Lung (tissue), 12 donors: ENCODE results near the gene SEC24C. TPM values are rescaled to one million over a fixed set of nuclear protein-coding genes. Genes with fewer than 3 reads are reported as not detected.

ENCODE experiments used
- ATAC-seq: fragments of 200-7000 bp; cut with Tn5 transposase; one replicate; pipeline ENCODE4 v1.9.1; 2020; ENCODE audit warnings: moderate number of reproducible peaks; ENCODE audit not compliant: insufficient read depth, low FRiP score
- DNase-seq, 3 donors: peaks; one replicate each; pipeline ENCODE4 v3.0.0-alpha.2; 2013 to 2017
- H3K27ac ChIP-seq, 2 donors: one replicate each; pipeline ENCODE4 v1.5.1; 2013; ENCODE audit warnings: mild to moderate bottlenecking in 2 of 2, moderate library complexity in 2 of 2, control low read depth in 1 of 2, inconsistent platforms in 1 of 2, low read depth in 1 of 2, low read length in 1 of 2
- H3K27me3 ChIP-seq, 3 donors: one replicate each; pipeline ENCODE4 v1.5.1; 2013; ENCODE audit warnings: low read length in 2 of 3; ENCODE audit not compliant: control insufficient read depth in 3 of 3, insufficient read depth in 3 of 3
- H3K36me3 ChIP-seq, 4 donors: one replicate each; pipeline ENCODE4 v1.5.1; 2013; ENCODE audit warnings: low read length in 4 of 4, mild to moderate bottlenecking in 1 of 4, moderate library complexity in 1 of 4; ENCODE audit not compliant: control insufficient read depth in 4 of 4, insufficient read depth in 4 of 4
- H3K4me1 ChIP-seq, 5 donors: one replicate each; pipeline ENCODE4 v1.5.1; 2013; ENCODE audit warnings: low read length in 5 of 5, mild to moderate bottlenecking in 2 of 5, moderate library complexity in 1 of 5; ENCODE audit not compliant: control insufficient read depth in 5 of 5, insufficient read depth in 5 of 5
- H3K4me3 ChIP-seq: one replicate; pipeline ENCODE4 v1.5.1; 2013; ENCODE audit warnings: mild to moderate bottlenecking, control low read depth, moderate library complexity
- H3K9ac ChIP-seq, 2 donors: one replicate each; pipeline ENCODE4 v1.5.1; 2013; ENCODE audit warnings: low read length in 2 of 2, control low read depth in 1 of 2; ENCODE audit not compliant: insufficient read depth in 1 of 2
- H3K9me3 ChIP-seq, 4 donors: one replicate each; pipeline ENCODE4 v1.5.1; 2013; ENCODE audit warnings: low read length in 3 of 4, mild to moderate bottlenecking in 1 of 4, moderate library complexity in 1 of 4; ENCODE audit not compliant: control insufficient read depth in 4 of 4, insufficient read depth in 3 of 4
- WGBS, 2 donors: extraction: QIAGEN DNeasy Blood & Tissue Kit; methylation state at CpG; one replicate each; pipeline ENCODE4 v1.1.7; 2013; 5-methylcytosine and 5-hydroxymethylcytosine counted together
- polyA plus RNA-seq, 2 donors: library from polyadenylated mRNA; stranded (reverse); fragments of 200-250 nt; gene quantifications; one replicate each; pipeline ENCODE4 v1.2.1, GENCODE V29; 2013
- total RNA-seq, 2 donors: library from RNA; depleted of rRNA in 1 of 2; stranded (reverse); fragments of >200 nt in 1 of 2; gene quantifications; one replicate each; pipeline ENCODE4 v1.2.1, GENCODE V29; 2014 to 2021
- TF ChIP-seq, protein P1 (sequence below): IDR thresholded peaks from 2 replicates; pipeline ENCODE4 v1.5.1; 2012; ENCODE audit warnings: mild to moderate bottlenecking; ENCODE audit errors: control extremely low read depth, extremely low read depth
- donor health status: control.
- donor health status: control.
- donor health status: Bipolar disorder and iron deficiency.
- donor health status: healthy.
- donor health status: DM: yes; HTN: yes; CAD: no.

Gene SEC24C
- total and polyA plus RNA-seq, 4 donors = 42.3 to 77.4 (median 57.4) TPM

DNA sequence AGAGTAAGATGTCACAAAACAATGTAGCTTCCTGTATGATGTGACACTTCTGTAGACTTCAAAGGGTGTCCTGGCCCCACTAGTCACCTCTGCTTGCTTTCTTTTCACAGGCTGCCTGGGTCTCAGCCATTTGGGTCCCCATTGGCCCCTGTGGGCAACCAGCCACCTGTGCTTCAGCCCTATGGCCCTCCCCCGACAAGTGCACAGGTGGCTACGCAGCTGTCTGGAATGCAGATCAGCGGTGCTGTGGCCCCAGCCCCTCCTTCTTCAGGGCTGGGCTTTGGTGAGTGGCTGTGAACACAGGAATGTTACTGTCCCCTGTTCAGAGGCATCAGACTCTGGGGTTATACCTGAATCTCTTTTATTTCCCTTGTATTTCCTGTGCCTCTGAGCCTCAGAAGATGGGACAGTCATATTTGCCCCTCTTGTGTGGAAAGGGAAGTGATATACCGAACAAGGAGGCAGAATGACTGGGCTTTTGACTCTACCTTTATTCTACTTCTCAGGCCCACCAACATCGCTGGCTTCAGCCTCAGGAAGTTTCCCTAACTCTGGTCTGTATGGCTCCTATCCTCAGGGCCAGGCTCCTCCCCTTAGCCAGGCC, 15.4 kb downstream of the SEC24C start:
- Histone ChIP-seq H3K36me3 (peaks cover 36 to 45% (median 41%) of the 10 kb centered on the region in 4 donors), H3K27ac (peak overlapping the region in 1 of 2 donors; percentile 89), H3K27me3 (no peaks in the 10 kb centered on the region), H3K4me1 (peaks cover 0 to 12% (median 8%) of the 10 kb centered on the region in 5 donors), H3K9me3 (no peaks in the 10 kb centered on the region), H3K4me3 (no peak overlapping the region), H3K9ac (no peak overlapping the region)
- peak; percentile 37 to 77 (median 75) for DNase-seq
- 63 to 80% methylated on average over 5 of the region's 5 CpGs for WGBS, 2 donors
- TF ChIP-seq, protein P1, sequence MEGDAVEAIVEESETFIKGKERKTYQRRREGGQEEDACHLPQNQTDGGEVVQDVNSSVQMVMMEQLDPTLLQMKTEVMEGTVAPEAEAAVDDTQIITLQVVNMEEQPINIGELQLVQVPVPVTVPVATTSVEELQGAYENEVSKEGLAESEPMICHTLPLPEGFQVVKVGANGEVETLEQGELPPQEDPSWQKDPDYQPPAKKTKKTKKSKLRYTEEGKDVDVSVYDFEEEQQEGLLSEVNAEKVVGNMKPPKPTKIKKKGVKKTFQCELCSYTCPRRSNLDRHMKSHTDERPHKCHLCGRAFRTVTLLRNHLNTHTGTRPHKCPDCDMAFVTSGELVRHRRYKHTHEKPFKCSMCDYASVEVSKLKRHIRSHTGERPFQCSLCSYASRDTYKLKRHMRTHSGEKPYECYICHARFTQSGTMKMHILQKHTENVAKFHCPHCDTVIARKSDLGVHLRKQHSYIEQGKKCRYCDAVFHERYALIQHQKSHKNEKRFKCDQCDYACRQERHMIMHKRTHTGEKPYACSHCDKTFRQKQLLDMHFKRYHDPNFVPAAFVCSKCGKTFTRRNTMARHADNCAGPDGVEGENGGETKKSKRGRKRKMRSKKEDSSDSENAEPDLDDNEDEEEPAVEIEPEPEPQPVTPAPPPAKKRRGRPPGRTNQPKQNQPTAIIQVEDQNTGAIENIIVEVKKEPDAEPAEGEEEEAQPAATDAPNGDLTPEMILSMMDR = no peak
- ATAC-seq = peak; percentile 85

DNA sequence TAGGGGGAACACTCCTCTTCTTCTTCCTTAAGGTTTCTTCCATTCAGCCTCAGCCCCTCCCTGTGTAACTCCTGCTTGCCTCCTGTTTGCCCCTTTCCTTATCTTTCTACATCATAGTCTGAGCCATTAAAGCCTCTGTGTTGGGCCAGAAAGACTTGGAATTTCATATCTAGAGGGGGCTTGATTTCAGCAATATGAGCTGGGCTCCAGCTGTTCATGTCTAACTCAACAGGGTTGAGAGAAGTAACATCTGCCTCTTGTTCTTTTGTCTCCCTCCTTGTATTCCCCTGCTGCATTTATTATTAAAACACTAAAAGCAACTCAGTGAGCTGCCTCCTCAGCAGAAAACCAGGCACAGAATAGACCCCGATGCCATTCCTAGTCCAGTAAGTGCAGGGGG, 17.6 kb downstream of the SEC24C start:
- DNase-seq (peak in 2 of 3 donors; percentile 31 to 54), ATAC-seq (no peak)
- H3K9ac ChIP-seq = no peak overlapping the region
- H3K36me3 ChIP-seq = peaks cover 49 to 65% (median 62%) of the 10 kb centered on the region in 4 donors
- peaks cover 0 to 12% (median 8%) of the 10 kb centered on the region in 5 donors for H3K4me1 ChIP-seq
- TF ChIP-seq, protein P1 = no peak
- no peaks in the 10 kb centered on the region for H3K27me3 ChIP-seq
- no peak overlapping the region for H3K27ac ChIP-seq
- 82 to 89% methylated on average over 1 of the region's 1 CpG for WGBS, 2 donors
- H3K4me3 ChIP-seq = no peak overlapping the region
- H3K9me3 ChIP-seq = peaks cover 0 to 1% (median 0%) of the 10 kb centered on the region in 4 donors

DNA sequence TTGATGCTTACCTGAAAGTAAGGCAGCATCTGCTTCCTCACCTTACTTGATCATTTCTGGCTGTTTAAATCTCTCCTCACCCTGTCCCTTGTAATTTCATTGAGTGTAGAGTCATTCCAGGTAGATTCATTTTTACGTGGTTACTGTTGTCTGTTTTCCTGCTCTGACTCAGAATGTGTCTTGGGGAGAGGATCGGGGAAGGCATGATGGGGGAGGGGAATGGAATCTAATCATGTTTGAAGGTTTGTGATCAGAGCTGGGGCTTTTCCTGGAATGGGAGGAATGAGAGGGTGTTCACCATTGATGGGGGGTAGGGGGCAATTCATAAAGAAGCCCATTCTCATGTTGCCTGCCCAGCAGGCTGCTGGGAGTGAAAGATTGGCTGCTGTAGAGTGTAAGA, 18.7 kb downstream of the SEC24C start:
- H3K9me3 ChIP-seq = peaks cover 0 to 1% (median 0%) of the 10 kb centered on the region in 4 donors
- H3K27ac ChIP-seq = no peak overlapping the region
- peaks cover 0 to 12% (median 8%) of the 10 kb centered on the region in 5 donors for H3K4me1 ChIP-seq
- no peak overlapping the region for H3K4me3 ChIP-seq
- 61 to 76% methylated on average over 2 of the region's 2 CpGs for WGBS, 2 donors
- no peak for ATAC-seq
- H3K9ac ChIP-seq = no peak overlapping the region
- TF ChIP-seq, protein P1 = no peak
- H3K27me3 ChIP-seq = no peaks in the 10 kb centered on the region
- DNase-seq = no peak
- peaks cover 57 to 67% (median 67%) of the 10 kb centered on the region in 4 donors for H3K36me3 ChIP-seq
